ENCODE results near the gene PRSS1. TPM values are rescaled to one million over a fixed set of nuclear protein-coding genes. Genes with fewer than 3 reads are reported as not detected.
"Not testable (repeated sequence)": the region's sequence is repeated elsewhere in the genome, so short reads cannot be mapped to it uniquely, and the experiment has no call there.

PRSS1 gene
- total RNA-seq, 1 donor from 2014 or later, result under 0.01 TPM

DNA sequence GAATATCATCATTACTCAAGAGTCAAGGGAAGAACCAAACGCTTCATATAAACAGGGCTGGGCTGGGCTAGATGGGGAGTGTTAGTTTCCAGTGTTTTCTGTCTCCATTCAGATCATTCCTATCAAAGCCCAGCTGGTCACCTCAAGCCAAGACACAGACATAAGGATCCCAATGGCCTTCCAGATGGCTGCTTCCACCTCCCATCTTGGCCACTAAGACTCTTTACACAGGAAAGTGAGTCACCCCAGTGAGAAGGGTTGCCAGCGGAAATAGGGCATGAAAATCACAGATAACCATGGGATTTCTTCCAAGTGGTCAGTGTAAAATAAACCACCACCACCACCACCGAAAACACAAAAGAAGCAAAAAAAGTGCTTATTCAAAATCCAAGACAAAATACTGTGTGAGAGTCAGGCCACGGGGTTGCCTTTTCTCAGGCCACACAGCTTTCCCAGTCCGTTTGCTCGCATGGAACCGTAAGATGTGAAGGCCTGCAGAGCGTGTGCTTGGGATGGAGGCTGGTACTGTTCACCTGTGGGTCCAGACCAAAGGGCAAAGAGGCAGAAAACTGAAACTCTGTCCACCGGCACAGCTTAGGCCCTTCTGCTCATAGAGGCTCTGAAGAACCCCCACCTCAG lies 27.1 kb downstream of the PRSS1 start:
- no peak for DNase-seq (ENCODE audit: low read depth)
- Histone ChIP-seq H3K4me3 (ENCODE audit: low read depth, low read length) (no peak overlapping the region), H3K36me3 (ENCODE audit: control insufficient read depth, insufficient read depth, low read length) (no peaks in the 10 kb centered on the region), H3K27me3 (ENCODE audit: control insufficient read depth, insufficient read depth, low read length) (peaks cover 4% of the 10 kb centered on the region)
- FAIRE-seq, result peak; percentile 72
- TF ChIP-seq, protein P1, sequence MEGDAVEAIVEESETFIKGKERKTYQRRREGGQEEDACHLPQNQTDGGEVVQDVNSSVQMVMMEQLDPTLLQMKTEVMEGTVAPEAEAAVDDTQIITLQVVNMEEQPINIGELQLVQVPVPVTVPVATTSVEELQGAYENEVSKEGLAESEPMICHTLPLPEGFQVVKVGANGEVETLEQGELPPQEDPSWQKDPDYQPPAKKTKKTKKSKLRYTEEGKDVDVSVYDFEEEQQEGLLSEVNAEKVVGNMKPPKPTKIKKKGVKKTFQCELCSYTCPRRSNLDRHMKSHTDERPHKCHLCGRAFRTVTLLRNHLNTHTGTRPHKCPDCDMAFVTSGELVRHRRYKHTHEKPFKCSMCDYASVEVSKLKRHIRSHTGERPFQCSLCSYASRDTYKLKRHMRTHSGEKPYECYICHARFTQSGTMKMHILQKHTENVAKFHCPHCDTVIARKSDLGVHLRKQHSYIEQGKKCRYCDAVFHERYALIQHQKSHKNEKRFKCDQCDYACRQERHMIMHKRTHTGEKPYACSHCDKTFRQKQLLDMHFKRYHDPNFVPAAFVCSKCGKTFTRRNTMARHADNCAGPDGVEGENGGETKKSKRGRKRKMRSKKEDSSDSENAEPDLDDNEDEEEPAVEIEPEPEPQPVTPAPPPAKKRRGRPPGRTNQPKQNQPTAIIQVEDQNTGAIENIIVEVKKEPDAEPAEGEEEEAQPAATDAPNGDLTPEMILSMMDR (IDR thresholded peaks at IDR 0.05; ENCODE audit: insufficient read depth, low read length, severe bottlenecking), result no peak

DNA sequence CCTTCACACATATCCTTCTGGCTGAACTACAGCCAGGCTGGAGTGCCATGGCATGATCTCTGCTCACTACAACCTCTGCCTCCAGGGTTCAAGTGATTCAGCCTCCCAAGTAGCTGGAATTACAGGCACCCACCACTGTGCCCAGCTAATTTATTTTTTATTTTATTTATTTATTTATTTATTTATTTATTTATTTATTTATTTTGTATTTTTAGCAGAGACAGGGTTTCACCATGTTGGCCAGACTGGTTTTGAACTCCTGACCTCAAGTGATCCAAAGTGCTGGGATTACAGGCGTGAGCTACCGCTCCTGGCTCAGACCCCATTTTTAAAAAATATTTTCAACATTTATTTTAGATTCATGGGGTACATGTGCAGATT lies 27.6 kb downstream of the PRSS1 start:
- not testable (repeated sequence) for FAIRE-seq; DNase-seq (ENCODE audit: low read depth); H3K27me3 ChIP-seq (ENCODE audit: control insufficient read depth, insufficient read depth, low read length); H3K36me3 ChIP-seq (ENCODE audit: control insufficient read depth, insufficient read depth, low read length); H3K4me3 ChIP-seq (ENCODE audit: low read depth, low read length)

GRCh38 chr7:142777318-142777717 lies 28.0 kb downstream of the PRSS1 start:
- H3K4me3 ChIP-seq (ENCODE audit: low read depth, low read length), result no peak overlapping the region
- TF ChIP-seq, protein P1 (IDR thresholded peaks at IDR 0.05; ENCODE audit: insufficient read depth, low read length, severe bottlenecking), result no peak
- peaks cover 4% of the 10 kb centered on the region for H3K27me3 ChIP-seq (ENCODE audit: control insufficient read depth, insufficient read depth, low read length)
- no peaks in the 10 kb centered on the region for H3K36me3 ChIP-seq (ENCODE audit: control insufficient read depth, insufficient read depth, low read length)
- DNase-seq (ENCODE audit: low read depth) (no peak), FAIRE-seq (no peak)

- Histone ChIP-seq H3K4me3 (ENCODE audit: low read depth, low read length) (peak overlapping the region; percentile 7), H3K36me3 (ENCODE audit: control insufficient read depth, insufficient read depth, low read length) (no peaks in the 10 kb centered on the region), H3K27me3 (ENCODE audit: control insufficient read depth, insufficient read depth, low read length) (peaks cover 4% of the 10 kb centered on the region)
- no peak for FAIRE-seq
- DNase-seq (ENCODE audit: low read depth), result peak; percentile 72
- TF ChIP-seq, protein P1 (IDR thresholded peaks at IDR 0.05; ENCODE audit: insufficient read depth, low read length, severe bottlenecking), result peak; percentile 94
These were observed 33.9 kb downstream of the PRSS1 start for GRCh38 chr7:142782922-142783900.

- DNase-seq (ENCODE audit: low read depth) (no peak), FAIRE-seq (no peak)
- Histone ChIP-seq H3K4me3 (ENCODE audit: low read depth, low read length) (no peak overlapping the region), H3K36me3 (ENCODE audit: control insufficient read depth, insufficient read depth, low read length) (no peaks in the 10 kb centered on the region), H3K27me3 (ENCODE audit: control insufficient read depth, insufficient read depth, low read length) (peaks cover 4% of the 10 kb centered on the region)
- TF ChIP-seq, protein P1 (IDR thresholded peaks at IDR 0.05; ENCODE audit: insufficient read depth, low read length, severe bottlenecking), result no peak
These were observed 34.8 kb downstream of the PRSS1 start for GRCh38 chr7:142784096-142784495.

DNA sequence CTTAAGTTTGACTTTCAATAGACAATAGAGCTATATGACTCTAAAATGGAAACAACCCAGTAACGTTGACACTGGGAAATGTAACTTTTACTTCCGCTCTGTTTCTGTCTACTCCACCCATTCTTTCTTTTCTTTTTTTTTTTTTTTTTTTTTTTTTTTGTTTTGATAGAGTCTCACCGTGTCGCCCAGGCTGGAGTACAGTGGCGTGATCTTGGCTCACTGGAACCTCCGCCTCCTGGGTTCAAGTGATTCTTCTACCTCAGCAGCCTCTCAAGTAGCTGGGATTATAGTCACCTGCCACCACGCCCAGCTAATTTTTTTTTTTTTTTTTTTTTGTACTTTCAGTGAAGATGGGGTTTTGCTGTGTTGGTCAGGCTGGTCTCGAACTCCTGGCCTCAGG lies 35.4 kb downstream of the PRSS1 start:
- no peaks in the 10 kb centered on the region for H3K36me3 ChIP-seq (ENCODE audit: control insufficient read depth, insufficient read depth, low read length)
- TF ChIP-seq, protein P1 (IDR thresholded peaks at IDR 0.05; ENCODE audit: insufficient read depth, low read length, severe bottlenecking), result no peak
- no peak for FAIRE-seq
- H3K27me3 ChIP-seq (ENCODE audit: control insufficient read depth, insufficient read depth, low read length), result no peaks in the 10 kb centered on the region
- no peak overlapping the region for H3K4me3 ChIP-seq (ENCODE audit: low read depth, low read length)
- DNase-seq (ENCODE audit: low read depth), result no peak

Data from bronchial epithelial cell (primary cell).